ENCODE data around the gene ZNF346.
A peak's percentile ranks its signal among the peaks of the same experiment; 100 is the strongest.

ZNF346 gene

DNA sequence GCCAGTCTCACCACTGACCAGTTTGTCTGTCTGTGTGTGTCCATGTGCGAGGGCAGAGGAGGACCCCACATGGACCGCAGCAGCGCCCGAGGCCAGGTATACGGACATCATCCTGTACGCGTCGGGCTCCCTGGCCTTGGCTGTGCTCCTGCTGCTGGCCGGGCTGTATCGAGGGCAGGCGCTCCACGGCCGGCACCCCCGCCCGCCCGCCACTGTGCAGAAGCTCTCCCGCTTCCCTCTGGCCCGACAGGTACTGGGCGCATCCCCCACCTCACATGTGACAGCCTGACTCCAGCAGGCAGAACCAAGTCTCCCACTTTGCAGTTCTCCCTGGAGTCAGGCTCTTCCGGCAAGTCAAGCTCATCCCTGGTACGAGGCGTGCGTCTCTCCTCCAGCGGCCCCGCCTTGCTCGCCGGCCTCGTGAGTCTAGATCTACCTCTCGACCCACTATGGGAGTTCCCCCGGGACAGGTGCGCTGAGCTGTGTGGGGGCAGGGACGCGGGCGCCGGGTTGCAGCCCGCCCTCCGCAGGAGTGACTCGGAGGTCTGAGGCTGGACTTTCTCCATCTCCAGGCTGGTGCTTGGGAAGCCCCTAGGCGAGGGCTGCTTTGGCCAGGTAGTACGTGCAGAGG, 70.7 kb downstream of the ZNF346 start:
- Histone ChIP-seq H3K4me1 (ENCODE audit: control insufficient read depth, insufficient read depth, low read length) (no peaks in the 10 kb centered on the region), H3K9me3 (ENCODE audit: control insufficient read depth, insufficient read depth, low read depth, low read length) (no peaks in the 10 kb centered on the region), H3K36me3 (ENCODE audit: control insufficient read depth in 2 of 2, insufficient read depth in 1 of 2, low read length in 2 of 2) (peaks cover 0 to 3% of the 10 kb centered on the region in 2 experiments; a peak in 1 of 3 replicates), H3K27ac (ENCODE audit: extremely low read depth, low read depth, low read length) (no peak overlapping the region), H3K4me3 (ENCODE audit: low read depth, low read length) (no peak overlapping the region)
- POLR2A ChIA-PET, result no interaction called here
- TF ChIP-seq OSR2 (tag by site-specific recombination; IDR thresholded peaks at IDR 0.05), result no peak
- TF ChIP-seq ZNF837 (tag by site-specific recombination; IDR thresholded peaks at IDR 0.05), result no peak
- no peak for TF ChIP-seq ZNF777 (tag by site-specific recombination; IDR thresholded peaks at IDR 0.05; ENCODE audit: borderline replicate concordance)
- TF ChIP-seq ZNF624 (tag by site-specific recombination; IDR thresholded peaks at IDR 0.05), result no peak
- CTCF ChIA-PET, result interaction anchor here (1.5 kb wide), 1 partner anchor 21 kb away, joined by 5 read pairs; no protein-coding TSS in a partner anchor

DNA sequence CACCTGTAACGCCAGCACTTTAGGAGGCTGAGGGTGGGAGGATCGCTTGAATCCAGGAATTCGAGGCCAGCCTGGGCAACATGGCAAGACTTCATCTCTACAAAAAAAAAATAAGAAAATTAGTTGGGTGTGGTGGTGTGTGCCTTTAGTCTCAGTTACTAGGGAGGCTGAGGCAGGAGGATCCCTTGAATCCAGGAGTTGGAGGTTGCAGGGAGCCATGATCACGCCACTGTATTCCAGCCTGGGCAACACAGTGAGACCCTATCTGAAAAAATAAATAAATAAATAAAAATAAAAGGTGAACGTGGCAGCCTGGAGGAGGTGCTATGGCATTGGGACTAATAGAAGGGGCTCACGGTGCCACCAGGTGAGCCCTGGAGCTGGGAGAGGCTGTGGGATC, 71.3 kb downstream of the ZNF346 start:
- H3K4me3 ChIP-seq (ENCODE audit: low read depth, low read length), result no peak overlapping the region

GRCh38 chr5:177094224-177095087, 72.0 kb downstream of the ZNF346 start:
- ChIA-PET CTCF (interaction anchor here (0.5 to 1.5 kb wide), 2 partner anchors 18 to 277 kb away, joined by 3 to 4 read pairs; no protein-coding TSS in a partner anchor), POLR2A (no interaction called here)
- no peaks in the 10 kb centered on the region for H3K4me1 ChIP-seq (ENCODE audit: control insufficient read depth, insufficient read depth, low read length)
- H3K9me3 ChIP-seq (ENCODE audit: control insufficient read depth, insufficient read depth, low read depth, low read length), result no peaks in the 10 kb centered on the region
- no peak overlapping the region for H3K4me3 ChIP-seq (ENCODE audit: low read depth, low read length)
- H3K27ac ChIP-seq (ENCODE audit: extremely low read depth, low read depth, low read length), result no peak overlapping the region
- peaks cover 0 to 3% of the 10 kb centered on the region in 2 experiments; a peak in 1 of 3 replicates for H3K36me3 ChIP-seq (ENCODE audit: control insufficient read depth in 2 of 2, insufficient read depth in 1 of 2, low read length in 2 of 2)
- TF ChIP-seq GLIS1 (tag by site-specific recombination; IDR thresholded peaks at IDR 0.05) (peak; percentile 98), GLIS2 (tag by site-specific recombination; IDR thresholded peaks at IDR 0.05) (peak; percentile 62), KLF10 (tag by site-specific recombination; IDR thresholded peaks at IDR 0.05) (no peak), ZNF513 (tag by site-specific recombination; IDR thresholded peaks at IDR 0.05) (peak; percentile 42), ZIC2 (tag by site-specific recombination; IDR thresholded peaks at IDR 0.05) (peak; percentile 90), SCRT2 (tag by site-specific recombination; IDR thresholded peaks at IDR 0.05) (peak; percentile 28; the same call in 1 of the 2 replicates), ZSCAN16 (tag by site-specific recombination; IDR thresholded peaks at IDR 0.05) (no peak)
- TF ChIP-seq, protein P1, sequence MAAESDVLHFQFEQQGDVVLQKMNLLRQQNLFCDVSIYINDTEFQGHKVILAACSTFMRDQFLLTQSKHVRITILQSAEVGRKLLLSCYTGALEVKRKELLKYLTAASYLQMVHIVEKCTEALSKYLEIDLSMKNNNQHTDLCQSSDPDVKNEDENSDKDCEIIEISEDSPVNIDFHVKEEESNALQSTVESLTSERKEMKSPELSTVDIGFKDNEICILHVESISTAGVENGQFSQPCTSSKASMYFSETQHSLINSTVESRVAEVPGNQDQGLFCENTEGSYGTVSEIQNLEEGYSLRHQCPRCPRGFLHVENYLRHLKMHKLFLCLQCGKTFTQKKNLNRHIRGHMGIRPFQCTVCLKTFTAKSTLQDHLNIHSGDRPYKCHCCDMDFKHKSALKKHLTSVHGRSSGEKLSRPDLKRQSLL (tag by site-specific recombination; IDR thresholded peaks at IDR 0.05), result no peak
- TF ChIP-seq, protein P2, sequence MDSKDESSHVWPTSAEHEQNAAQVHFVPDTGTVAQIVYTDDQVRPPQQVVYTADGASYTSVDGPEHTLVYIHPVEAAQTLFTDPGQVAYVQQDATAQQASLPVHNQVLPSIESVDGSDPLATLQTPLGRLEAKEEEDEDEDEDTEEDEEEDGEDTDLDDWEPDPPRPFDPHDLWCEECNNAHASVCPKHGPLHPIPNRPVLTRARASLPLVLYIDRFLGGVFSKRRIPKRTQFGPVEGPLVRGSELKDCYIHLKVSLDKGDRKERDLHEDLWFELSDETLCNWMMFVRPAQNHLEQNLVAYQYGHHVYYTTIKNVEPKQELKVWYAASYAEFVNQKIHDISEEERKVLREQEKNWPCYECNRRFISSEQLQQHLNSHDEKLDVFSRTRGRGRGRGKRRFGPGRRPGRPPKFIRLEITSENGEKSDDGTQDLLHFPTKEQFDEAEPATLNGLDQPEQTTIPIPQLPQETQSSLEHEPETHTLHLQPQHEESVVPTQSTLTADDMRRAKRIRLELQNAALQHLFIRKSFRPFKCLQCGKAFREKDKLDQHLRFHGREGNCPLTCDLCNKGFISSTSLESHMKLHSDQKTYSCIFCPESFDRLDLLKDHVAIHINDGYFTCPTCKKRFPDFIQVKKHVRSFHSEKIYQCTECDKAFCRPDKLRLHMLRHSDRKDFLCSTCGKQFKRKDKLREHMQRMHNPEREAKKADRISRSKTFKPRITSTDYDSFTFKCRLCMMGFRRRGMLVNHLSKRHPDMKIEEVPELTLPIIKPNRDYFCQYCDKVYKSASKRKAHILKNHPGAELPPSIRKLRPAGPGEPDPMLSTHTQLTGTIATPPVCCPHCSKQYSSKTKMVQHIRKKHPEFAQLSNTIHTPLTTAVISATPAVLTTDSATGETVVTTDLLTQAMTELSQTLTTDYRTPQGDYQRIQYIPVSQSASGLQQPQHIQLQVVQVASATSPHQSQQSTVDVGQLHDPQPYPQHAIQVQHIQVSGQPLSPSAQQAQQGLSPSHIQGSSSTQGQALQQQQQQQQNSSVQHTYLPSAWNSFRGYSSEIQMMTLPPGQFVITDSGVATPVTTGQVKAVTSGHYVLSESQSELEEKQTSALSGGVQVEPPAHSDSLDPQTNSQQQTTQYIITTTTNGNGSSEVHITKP (tag by site-specific recombination; IDR thresholded peaks at IDR 0.05), result peak; percentile 35
- TF ChIP-seq, protein P3, sequence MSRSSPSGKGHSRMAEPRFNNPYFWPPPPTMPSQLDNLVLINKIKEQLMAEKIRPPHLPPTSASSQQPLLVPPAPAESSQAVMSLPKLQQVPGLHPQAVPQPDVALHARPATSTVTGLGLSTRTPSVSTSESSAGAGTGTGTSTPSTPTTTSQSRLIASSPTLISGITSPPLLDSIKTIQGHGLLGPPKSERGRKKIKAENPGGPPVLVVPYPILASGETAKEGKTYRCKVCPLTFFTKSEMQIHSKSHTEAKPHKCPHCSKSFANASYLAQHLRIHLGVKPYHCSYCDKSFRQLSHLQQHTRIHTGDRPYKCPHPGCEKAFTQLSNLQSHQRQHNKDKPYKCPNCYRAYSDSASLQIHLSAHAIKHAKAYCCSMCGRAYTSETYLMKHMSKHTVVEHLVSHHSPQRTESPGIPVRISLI (tag by site-specific recombination; IDR thresholded peaks at IDR 0.05), result no peak

More for the DNA sequence above, 71.3 kb downstream of the ZNF346 start:
- ChIA-PET POLR2A (no interaction called here), CTCF (no interaction called here)
- Histone ChIP-seq H3K9me3 (ENCODE audit: control insufficient read depth, insufficient read depth, low read depth, low read length) (no peaks in the 10 kb centered on the region), H3K36me3 (ENCODE audit: control insufficient read depth in 2 of 2, insufficient read depth in 1 of 2, low read length in 2 of 2) (peaks cover 0 to 3% of the 10 kb centered on the region in 2 experiments; a peak in 1 of 3 replicates), H3K4me1 (ENCODE audit: control insufficient read depth, insufficient read depth, low read length) (no peaks in the 10 kb centered on the region), H3K27ac (ENCODE audit: extremely low read depth, low read depth, low read length) (no peak overlapping the region)
- no peak for TF ChIP-seq SCRT1 (tag by site-specific recombination; IDR thresholded peaks at IDR 0.05; ENCODE audit: borderline replicate concordance)
- TF ChIP-seq ZNF121 (tag by site-specific recombination; IDR thresholded peaks at IDR 0.05), result peak; percentile 90
- no peak for TF ChIP-seq EGR2 (tag by site-specific recombination; IDR thresholded peaks at IDR 0.05; ENCODE audit: low read depth)
- no peak for TF ChIP-seq ZNF132 (tag by site-specific recombination; IDR thresholded peaks at IDR 0.05; ENCODE audit: borderline replicate concordance)
- no peak for TF ChIP-seq CTCF (tag by site-specific recombination; IDR thresholded peaks at IDR 0.05)

Measured in HEK293 (cell line).